Right lung (tissue), 10 donors: ENCODE results near the gene SERBP1. TPM values are rescaled to one million over a fixed set of nuclear protein-coding genes. Genes with fewer than 3 reads are reported as not detected.
"Not testable (repeated sequence)": the region's sequence is repeated elsewhere in the genome, so short reads cannot be mapped to it uniquely, and the experiment has no call there.

Experiments
- DNase-seq, 2 donors: peaks; one replicate each; pipeline ENCODE4 v3.0.0-alpha.2; 2013
- long read RNA-seq, 8 donors: transcript quantifications; one replicate each; lab custom pipeline, GENCODE V29; 2026
- polyA plus RNA-seq, 5 donors: library from polyadenylated mRNA; unstranded; fragments of 120-200 nt; gene quantifications; one replicate each; pipeline versions ENCODE4 v1.2.1 to v1.2.3, GENCODE V29; 2013; ENCODE audit warnings: inconsistent platforms in 1 of 5, low replicate concordance in 1 of 5; ENCODE audit not compliant: insufficient read length in 5 of 5, insufficient read depth in 1 of 5

The SERBP1 gene
- polyA plus RNA-seq = 100 to 1,000 TPM; 300 to 355 (median 332) TPM
- long read RNA-seq, donor 1, full-length matches to known transcripts = 123 of 339 reads
- long read RNA-seq, donor 1, partial matches to known transcripts = 216 of 339 reads
- long read RNA-seq, donor 1, other reads (novel, unspliced or antisense) = 0 of 339 reads
- long read RNA-seq, donor 2, full-length matches to known transcripts = 59 of 159 reads
- long read RNA-seq, donor 2, partial matches to known transcripts = 100 of 159 reads
- long read RNA-seq, donor 2, other reads (novel, unspliced or antisense) = 0 of 159 reads
- long read RNA-seq, donor 3, full-length matches to known transcripts = 92 of 263 reads
- long read RNA-seq, donor 3, partial matches to known transcripts = 171 of 263 reads
- long read RNA-seq, donor 3, other reads (novel, unspliced or antisense) = 0 of 263 reads
- long read RNA-seq, donor 4, full-length matches to known transcripts = 70 of 195 reads
- long read RNA-seq, donor 4, partial matches to known transcripts = 125 of 195 reads
- long read RNA-seq, donor 4, other reads (novel, unspliced or antisense) = 0 of 195 reads
- long read RNA-seq, donor 5, full-length matches to known transcripts = 144 of 373 reads
- long read RNA-seq, donor 5, partial matches to known transcripts = 229 of 373 reads
- long read RNA-seq, donor 5, other reads (novel, unspliced or antisense) = 0 of 373 reads
- long read RNA-seq, donor 6, full-length matches to known transcripts = 164 of 328 reads
- long read RNA-seq, donor 6, partial matches to known transcripts = 164 of 328 reads
- long read RNA-seq, donor 6, other reads (novel, unspliced or antisense) = 0 of 328 reads
- long read RNA-seq, donor 7, full-length matches to known transcripts = 87 of 148 reads
- long read RNA-seq, donor 7, partial matches to known transcripts = 61 of 148 reads
- long read RNA-seq, donor 7, other reads (novel, unspliced or antisense) = 0 of 148 reads
- long read RNA-seq, donor 8, full-length matches to known transcripts = 26 of 113 reads
- long read RNA-seq, donor 8, partial matches to known transcripts = 87 of 113 reads
- long read RNA-seq, donor 8, other reads (novel, unspliced or antisense) = 0 of 113 reads

DNA sequence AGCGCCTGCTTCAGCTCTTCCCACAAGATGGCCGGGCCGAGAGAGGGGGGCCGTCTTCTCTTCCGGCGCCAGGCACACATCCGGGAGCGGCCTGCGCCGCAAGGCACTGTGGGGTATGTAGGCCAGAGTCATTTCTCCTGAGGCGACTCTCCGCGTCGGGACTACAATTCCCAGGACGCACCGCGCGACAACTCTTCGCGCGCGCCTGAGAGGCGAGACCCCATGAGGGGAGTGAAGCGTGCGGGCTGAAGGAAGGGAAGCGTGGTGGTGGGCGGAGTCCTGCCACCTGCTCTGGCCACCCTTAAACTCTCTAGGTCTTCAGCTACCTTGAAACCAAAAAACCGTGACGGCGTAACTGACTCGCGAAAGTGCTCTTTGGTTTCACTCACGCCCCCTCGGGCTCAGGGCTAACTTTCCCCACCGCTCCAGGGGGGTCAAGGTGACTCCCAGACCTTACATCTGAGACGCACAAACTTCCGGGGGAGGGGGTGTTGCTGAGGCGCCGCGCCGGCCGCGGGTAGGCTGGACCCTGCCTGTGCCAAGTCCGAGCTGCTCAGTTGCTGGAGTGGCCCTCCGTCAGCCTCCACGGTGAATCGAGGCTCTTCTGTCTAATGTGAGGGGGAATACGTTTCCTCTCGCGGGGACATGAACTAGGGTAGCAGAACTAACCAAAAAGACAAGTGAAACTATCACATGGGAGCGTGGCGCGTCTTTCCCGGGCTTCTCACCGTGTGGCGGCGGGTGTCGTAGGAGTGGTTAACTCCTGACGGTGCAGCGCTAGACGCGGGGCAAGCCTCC is at the start of gene SERBP1:
TSS of gene SERBP1 (minus strand) at position 45 of the 798 bp plus-strand sequence. CDS start 102 bp downstream, outside the sequence.
- DNase-seq = peak; percentile 96

DNA sequence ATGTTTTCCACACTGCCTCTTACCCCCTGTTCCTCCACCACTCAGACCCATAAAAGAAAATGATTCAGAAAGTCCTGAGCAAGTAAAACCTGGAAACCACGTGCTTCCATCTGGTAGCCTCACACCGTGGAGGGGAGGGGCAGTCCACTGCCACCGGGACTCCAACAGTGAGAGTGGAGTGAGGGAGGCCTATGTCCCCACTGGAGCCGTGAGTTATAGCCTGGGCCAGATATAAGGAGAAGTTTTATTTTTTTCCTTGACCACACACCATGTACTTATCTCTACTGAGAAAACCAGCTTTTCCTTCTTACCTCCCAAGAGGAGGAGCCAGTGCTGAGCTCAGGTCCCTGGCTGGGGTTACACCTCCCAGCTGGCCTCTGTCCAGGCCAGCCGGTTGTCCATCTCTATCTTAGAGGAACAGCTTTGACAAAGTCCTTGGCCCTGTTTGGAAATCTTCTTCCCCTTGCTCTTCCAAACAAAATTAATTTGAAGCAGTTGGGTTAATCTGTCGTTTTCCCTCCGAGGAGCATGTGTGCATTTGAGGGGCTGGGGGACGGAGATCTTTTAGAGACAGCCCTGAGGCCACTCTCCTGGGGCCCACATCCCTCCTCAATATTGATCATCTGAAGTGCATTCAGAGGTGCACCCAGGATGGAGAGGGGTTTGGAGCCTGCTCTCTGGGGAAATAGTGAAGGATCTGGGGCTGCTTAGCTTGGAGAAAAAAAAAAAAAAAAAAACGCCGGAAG is 49.1 kb upstream of the SERBP1 start:
- no peak for DNase-seq

DNA sequence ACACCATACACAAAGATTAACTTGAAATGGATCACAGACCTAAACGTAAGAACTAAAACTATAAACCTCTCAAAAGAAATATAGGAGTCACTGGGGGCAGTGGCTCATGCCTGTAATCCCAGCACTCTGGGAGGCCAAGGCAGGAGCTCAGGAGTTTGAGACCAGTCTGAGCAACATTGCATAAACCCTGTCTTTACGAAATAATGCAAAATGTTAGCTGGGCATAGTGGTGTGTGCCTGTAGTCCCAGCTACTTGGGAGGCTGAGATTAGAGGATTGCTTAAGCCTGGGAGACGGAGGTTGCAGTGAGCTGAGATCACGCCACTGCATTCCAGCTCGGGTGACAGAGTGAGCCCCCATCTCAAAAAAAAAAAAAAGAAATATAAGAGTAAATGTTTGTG is 46.7 kb upstream of the SERBP1 start:
- DNase-seq = no peak

DNA sequence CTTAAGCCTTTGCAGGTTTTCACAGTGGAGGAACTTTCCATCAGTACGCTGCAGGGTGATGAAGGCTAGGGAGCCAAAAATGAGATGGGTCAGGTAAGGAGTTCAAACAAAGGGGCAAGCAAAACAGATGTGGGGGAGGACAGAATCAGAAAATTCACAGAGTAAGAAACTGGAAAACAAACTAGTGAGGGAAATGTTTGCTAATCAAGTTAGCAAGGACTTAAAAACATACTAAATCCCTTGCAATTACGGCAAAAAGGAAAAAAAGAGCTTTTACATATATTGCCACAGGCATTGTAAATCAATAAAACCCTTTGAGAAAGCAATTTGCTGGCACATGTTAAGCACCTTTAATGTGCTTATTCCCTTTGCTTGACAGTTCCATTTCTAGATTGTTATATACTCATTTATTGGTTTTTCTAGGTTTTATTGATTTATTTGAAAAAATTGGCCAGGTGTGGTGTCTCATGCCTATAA is 45.8 kb upstream of the SERBP1 start:
- no peak for DNase-seq

DNA sequence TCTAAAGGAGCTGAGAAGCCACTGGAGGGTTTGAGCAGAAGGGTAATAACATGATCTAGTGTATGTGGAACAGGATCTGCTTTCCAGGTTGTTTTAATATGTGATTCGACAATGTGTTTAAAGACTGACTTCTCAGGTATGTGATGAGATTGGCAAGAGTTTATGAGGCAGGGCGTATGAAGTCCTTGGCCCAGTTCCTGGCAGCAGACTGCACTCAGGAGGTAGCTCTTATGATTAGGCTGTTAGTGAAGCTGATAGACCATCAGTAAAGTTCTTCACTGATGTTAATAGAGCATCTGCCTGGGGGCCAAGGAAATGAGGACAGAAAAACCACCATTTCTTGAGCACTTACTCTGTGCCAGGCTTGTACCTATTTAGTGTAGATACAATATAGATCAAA is 41.9 kb upstream of the SERBP1 start:
- DNase-seq = no peak

DNA sequence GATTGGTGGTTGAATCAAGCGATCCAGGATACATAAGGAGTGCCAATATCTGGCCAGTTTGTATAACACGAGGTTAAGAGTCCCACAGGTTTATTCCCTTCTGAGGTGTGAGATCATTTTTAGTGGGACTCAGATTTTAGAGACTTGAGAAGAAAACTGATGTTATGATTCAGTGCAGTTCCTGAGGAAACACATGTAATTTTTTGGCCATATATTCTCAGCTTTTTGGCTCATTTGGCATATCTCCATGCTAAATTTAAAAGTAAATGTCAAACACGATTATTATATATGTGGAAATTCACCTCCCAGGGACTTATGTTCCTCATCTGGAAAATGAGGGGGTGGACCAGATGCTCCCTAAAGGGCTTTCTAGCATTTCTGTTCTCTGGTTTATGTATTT is 39.2 kb upstream of the SERBP1 start:
- no peak for DNase-seq

DNA sequence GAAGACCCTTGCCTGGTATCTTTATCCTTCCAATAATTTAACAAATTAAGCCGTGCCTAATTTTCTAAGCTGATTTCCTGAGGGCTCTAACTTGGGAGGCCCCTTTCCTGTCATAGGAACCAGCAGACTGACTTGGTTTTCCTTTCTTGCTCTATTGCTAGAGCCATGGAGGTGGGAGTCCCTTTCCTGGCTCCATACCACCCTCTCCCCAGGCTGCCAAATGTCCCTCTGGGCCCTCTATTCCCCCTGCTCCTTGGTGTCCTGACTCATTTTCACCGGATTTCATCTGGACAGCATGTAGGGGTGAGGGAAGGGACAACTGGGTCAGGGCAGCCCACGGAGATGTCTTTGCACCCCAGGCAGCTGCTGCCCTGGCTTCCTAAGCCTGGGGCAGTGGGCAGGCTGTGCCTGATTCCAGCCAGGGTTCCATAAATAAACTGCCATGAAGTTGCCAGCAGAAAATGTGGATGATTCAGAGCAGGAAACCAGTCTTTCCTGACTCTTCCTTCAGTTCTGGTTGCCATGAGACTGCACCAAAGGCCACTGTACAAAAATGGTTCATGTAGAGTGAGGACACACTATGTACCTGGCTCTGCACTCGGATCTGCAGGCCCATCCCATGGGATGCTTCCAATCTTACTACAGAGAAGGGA is 38.0 kb upstream of the SERBP1 start:
- no peak for DNase-seq

DNA sequence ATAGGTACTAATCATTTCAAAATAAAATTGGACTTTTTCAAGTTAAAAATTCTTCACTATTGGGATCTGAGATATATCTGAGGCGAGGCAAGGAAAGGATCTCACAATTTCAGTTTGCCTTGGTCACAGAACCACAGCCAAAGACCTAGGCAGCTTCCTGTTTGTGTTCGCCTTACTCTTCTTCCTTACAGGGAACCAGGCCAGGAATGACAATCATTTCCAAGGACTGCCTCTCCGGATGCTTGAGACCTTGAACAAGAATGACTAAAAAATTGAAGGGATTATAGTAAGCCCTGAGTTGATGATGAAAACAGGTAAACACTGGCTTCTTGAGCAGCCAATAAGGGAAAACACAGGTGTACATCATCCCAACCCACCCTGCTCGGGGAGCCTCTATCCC is 35.2 kb upstream of the SERBP1 start:
- no peak for DNase-seq

DNA sequence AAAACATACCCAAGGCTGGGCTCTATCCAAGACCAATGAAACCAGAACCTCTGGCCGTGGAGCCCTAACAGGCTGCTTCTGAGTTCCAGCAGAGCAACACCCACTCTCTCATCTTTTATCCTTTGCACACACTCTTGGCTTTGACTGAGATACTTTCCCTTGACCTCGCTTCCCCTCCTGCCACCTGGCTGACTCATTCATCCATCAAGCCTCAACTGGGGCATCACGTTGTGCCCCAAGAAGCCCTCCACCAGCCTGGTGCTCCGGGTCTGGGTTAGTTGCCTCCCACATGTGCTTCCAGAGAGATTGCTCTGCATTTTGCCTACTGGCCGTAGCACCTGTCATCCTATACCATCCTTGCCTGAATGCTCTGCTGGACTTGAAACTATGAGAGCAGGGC is 34.5 kb upstream of the SERBP1 start:
- no peak for DNase-seq

DNA sequence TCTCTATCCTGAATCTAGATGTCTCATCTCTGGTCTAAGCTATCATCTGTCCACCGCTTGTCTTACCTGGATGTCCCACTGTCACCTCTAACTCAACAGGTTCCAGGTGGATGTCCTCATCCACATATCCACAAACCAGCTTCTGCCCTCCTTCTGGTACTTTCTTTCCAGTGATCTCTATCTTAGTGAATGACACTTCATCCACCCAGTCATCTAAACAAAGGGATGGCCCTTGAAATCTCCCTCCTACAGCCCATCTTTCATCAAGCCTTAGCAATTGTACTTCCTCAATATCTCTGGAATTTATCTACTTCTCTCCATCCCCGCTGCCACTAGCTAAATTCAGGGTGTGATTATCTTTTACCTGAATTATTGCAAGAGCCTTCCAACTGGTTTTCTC is 33.9 kb upstream of the SERBP1 start:
- DNase-seq = no peak

DNA sequence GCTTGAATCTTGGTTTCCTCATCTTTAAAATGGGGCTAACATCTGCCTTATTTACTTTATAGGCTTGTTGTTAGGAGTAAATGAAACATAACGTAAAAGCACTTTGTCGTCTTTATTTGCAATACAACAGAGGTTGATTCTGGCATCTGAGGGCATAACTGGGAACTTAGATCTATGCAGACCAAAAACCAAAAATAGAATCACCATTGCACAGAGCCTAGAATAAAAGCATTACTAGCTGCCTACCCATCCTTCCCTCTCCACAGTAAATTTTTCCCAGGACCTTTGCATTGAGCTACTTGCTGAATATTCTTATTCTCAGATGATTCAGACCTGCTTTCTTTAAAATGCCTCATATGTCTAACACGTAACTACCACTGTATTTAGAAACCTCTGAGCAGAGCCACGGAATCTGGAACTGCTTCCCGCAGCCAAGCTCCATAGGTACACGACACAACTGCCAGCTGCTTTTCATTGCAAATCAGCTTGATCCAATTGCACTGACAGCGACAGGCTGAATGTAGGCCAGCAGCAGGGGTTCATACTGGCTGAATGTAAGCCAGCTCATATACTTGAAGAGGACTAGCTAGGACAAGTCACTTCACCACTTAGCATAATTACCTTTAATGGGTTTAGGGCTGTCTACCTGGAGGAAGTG is 33.2 kb upstream of the SERBP1 start:
- DNase-seq = no peak

DNA sequence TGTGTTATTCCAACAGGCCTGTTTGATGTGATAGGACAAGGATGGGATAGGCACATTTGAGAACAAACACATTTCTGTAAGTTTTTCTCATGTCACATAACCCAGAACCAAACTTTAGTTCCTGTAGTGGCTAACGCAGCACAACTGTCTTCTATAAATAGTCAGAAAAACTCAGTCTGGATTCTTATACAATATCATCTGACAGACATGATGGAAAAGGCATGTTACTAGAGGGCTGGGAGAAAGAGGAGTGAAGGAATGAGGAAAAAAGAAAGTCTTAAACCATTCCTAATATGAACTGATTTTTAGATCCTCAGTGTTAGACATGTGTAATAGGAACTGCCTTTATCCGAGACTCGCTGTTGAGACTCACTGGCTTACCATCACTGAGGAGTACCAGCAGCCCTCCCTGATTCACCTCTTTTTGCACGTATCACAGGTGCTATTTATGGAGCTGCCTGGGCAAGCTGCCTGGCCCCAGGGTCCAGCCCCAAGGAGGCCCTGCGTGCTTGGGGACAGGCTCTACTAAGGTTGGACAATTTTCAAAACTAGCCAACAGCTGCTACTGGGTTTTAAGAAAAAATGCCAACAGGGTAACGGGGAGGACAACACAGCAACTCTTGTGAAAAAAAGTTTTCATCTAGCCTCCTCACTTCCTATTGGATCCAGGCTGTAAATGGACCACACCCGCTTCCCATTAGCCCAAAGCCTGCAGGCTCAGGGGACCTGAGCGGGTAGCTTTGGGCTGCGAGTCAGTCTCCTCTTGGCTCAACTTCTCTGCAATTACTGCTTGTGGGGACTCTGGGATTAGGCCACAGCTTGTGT is 30.7 kb upstream of the SERBP1 start:
- no peak for DNase-seq

DNA sequence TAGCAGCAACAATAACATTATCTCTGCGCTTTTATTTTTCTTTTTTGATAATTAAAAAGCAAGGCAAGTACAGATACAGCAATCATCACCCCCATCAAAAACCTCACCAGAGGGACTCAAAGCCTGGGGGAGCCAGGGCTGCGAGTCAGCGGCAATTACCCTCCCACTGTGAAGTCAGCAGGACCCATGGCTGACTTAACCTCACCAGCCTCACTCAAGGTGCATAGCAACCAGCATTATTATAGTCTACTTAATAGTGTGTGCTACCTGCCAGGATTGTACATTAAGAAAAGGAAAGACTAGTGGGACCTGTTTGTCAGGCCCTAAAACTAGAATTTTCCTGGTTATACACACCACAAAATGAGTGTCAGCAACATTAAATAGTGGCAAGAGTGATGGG is 28.9 kb upstream of the SERBP1 start:
- no peak for DNase-seq

DNA sequence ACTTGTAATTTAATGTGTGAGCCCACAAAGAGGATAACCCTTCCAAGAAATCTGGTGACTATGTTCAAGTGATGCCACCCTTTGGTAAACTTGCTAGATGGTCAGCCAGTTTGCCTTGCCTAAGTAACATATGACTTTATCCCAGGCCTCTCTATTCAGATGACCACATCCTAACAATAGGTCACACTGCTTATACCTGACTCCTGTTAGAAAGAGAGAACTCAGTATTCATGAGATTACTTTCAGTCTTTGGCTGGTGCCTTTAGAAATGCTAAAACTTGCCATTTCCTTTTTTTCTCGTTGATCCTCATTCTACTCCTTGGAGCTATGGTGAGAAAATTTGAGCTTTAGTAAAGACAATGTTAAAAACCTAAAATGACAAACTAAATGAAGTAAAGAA is 28.5 kb upstream of the SERBP1 start:
- no peak for DNase-seq

DNA sequence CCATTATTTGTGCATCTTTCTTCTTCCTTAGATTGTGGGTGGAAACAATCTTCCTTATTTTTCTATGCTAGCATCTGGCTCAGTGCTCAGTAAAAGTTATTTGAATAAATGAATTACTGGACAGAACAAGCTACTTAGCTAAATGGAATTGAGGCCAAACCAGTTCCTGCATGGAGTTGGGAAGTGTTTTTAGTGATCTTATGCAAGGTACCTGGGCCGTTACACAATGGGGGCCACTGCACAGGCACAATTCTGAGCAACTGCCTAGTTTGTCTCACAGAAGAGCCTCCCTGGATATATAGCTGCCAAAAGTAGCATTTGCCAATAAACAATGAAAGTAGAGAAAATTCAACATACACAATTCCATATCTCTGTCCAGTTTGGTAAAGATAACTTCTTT is 27.0 kb upstream of the SERBP1 start:
- DNase-seq = no peak

DNA sequence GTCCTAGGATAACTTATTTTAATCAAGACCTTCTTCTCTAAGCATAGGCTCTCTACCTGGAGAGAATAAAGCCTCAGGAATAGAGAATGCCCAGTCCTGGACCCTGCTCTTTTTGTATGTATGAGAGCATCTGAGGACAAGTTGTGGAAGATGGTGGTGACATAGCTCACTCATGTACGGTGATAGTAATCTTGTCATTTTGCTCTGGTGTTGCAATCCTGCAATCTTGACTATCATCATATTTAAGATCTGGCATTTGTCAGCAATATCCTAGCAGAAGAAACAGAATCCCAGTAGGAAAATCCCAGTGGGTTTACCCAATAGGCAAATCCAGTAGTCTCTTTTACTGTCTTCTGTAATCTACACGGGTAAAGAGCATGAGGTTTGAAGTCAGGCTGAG is 21.6 kb upstream of the SERBP1 start:
- DNase-seq = no peak

DNA sequence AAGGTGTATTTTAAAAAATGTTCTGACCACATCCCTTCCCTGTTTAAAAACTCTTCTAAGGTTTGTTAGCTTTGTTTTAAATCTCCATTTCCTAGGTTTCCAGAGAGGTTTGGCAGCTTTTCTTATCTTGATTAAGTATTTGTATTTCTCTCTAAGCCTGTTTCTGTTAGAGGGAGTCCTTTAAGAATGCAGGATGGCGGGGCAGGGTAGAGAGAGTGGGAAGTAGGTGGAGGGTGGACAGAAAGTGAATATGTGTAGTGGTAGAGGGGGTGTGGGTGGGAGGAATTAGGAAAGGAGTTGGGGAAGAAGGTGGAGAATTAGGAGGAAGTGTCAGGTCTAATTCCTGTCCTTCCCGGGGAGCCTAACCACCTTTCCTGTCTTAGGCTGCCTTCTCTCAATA is 21.2 kb upstream of the SERBP1 start:
- DNase-seq = no peak

DNA sequence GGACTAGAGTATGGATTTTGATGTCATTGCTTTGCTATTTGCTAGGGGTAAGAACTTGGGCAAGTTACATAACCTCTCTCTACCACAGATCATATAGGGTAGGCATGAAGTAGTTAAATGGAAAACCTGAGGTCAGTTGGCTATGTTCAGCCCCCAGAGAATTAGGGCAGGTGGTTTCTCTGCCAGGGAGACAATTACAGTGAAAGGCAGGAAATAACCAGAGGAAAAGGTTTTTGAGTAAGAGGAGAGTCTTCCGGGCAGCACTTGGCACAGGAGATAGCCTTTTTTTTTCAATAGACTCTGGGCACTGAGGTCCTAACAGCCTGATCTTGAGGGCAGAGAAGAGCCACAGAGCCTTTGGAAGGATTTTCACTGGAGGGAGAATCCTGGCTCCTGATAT is 16.7 kb upstream of the SERBP1 start:
- no peak for DNase-seq

DNA sequence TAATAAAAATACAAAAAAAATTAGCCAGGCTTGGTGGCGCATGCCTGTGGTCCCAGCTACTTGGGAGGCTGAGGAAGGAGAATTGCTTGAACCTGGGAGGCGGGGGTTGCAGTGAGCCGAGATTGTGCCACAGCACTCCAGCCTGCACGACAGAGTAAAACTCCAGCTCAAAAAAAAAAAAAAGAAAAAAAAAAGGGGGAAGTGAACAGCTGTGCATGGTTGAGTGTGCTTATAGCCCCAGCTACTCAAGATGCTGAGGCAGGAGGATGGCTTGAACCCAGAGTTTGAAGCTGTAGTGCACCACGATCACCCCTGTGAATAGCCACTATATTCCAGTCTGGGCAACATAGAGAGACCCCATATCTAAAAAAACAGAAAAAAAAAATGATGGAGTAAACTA is 15.8 kb upstream of the SERBP1 start:
- not testable (repeated sequence) for DNase-seq
